ENCODE data around the gene MTFMT.

- no peak for TF ChIP-seq POLR2AphosphoS5 (IDR thresholded peaks at IDR 0.05; ENCODE audit: borderline replicate concordance, low read depth, low read length)
- TF ChIP-seq EZH2 (IDR thresholded peaks at IDR 0.05), result no peak
- no peak for TF ChIP-seq FOXP2 (optimal IDR thresholded peaks at IDR 0.05; ENCODE audit: control extremely low read depth, extremely low read length, insufficient read depth)
These were observed 12.3 kb upstream of the MTFMT start for GRCh38 chr15:65041787-65042186.

Data from SK-N-MC (cell line).